H1 (cell line): Measurements from ENCODE around the gene SH2D2A. TPM values are rescaled to one million over a fixed set of nuclear protein-coding genes. Genes with fewer than 3 reads are reported as not detected.

Experiments
- CTCF ChIA-PET: fragments of 300-600 bp; sonication (Branson Sonifier 250); formaldehyde crosslinking; loops from one replicate; lab custom pipeline; 2021; ENCODE audit not compliant: partially characterized antibody; lab: Charles Lee
- POLR2A ChIA-PET: fragments of 300-600 bp; sonication (Branson Sonifier 250); formaldehyde crosslinking; loops from one replicate; lab custom pipeline; 2021; ENCODE audit warnings: inconsistent platforms; ENCODE audit not compliant: partially characterized antibody; lab: Charles Lee
- DNase-seq, 2 experiments: peaks; one replicate each; pipeline versions ENCODE4 v3.0.0 to v3.0.0-alpha.2; 2010 to 2022; ENCODE audit warnings: low spot score in 2 of 2, low read depth in 1 of 2, mixed read lengths in 1 of 2
- FAIRE-seq: peaks from 2 replicates; lab custom pipeline; 2011; peaks lifted over from hg19 to GRCh38; lab: Jason Lieb, UNC
- H2AFZ ChIP-seq: 2 replicates; pipeline ENCODE4 v1.8.1; 2012; ENCODE audit warnings: low read length, inconsistent platforms
- H2AK5ac ChIP-seq: 2 replicates; pipeline ENCODE4 v1.6.1; 2013; ENCODE audit warnings: low read depth, low read length
- H2BK120ac ChIP-seq: replicated peaks from 2 replicates; pipeline ENCODE3; 2013; ENCODE audit warnings: low read depth, low read length, inconsistent platforms
- H2BK12ac ChIP-seq: 2 replicates; pipeline ENCODE4 v1.6.1; 2013; ENCODE audit warnings: low read depth, low read length
- H2BK15ac ChIP-seq: 2 replicates; pipeline ENCODE4 v1.6.1; 2013; ENCODE audit warnings: low read length
- H2BK20ac ChIP-seq: 2 replicates; pipeline ENCODE4 v1.6.1; 2013; ENCODE audit warnings: low read length
- H2BK5ac ChIP-seq: 2 replicates; pipeline ENCODE4 v1.6.1; 2013; ENCODE audit warnings: low read depth, low read length
- H3K14ac ChIP-seq: 2 replicates; pipeline ENCODE4 v1.6.1; 2013; ENCODE audit warnings: inconsistent platforms; ENCODE audit not compliant: insufficient read length
- H3K18ac ChIP-seq: 2 replicates; pipeline ENCODE4 v1.6.1; 2013; ENCODE audit warnings: low read length; ENCODE audit errors: extremely low read depth
- H3K23ac ChIP-seq: 2 replicates; pipeline ENCODE4 v1.6.1; 2013; ENCODE audit warnings: inconsistent platforms; ENCODE audit not compliant: insufficient read length
- H3K23me2 ChIP-seq: 2 replicates; pipeline ENCODE4 v1.6.1; 2013; ENCODE audit warnings: low read depth, low read length
- H3K27ac ChIP-seq: 2 replicates; pipeline ENCODE4 v1.6.1; 2011; ENCODE audit warnings: low read depth, low read length, inconsistent platforms
- H3K27me3 ChIP-seq, 4 experiments: replicated peaks in 1 of 4; 1 replicate in 1 of 4; 2 replicates in 3 of 4; pipeline versions ENCODE4 v1.6.1 to v1.8.1; 2011 to 2013; ENCODE audit warnings: low read length in 3 of 4, mild to moderate bottlenecking in 3 of 4, inconsistent platforms in 2 of 4, mixed read lengths in 2 of 4, moderate library complexity in 1 of 4; ENCODE audit not compliant: control insufficient read depth in 3 of 4, insufficient read depth in 3 of 4; ENCODE audit errors: extremely low read depth in 1 of 4
- H3K36me3 ChIP-seq, 4 experiments: 2 replicates each; pipeline versions ENCODE4 v1.6.1 to v1.8.1; 2011 to 2013; ENCODE audit warnings: mild to moderate bottlenecking in 4 of 4, low read length in 3 of 4, moderate library complexity in 2 of 4, control low read depth in 1 of 4, inconsistent platforms in 1 of 4; ENCODE audit not compliant: insufficient read depth in 4 of 4, control insufficient read depth in 2 of 4
- H3K4ac ChIP-seq: replicated peaks from 2 replicates; pipeline ENCODE3; 2013; ENCODE audit warnings: low read length, low read depth, mixed read lengths, inconsistent platforms; ENCODE audit not compliant: insufficient read length
- H3K4me1 ChIP-seq, 4 experiments: replicated peaks in 1 of 4; 1 replicate in 1 of 4; 2 replicates in 3 of 4; pipeline versions ENCODE4 v1.6.1 to v1.8.1; 2011 to 2013; ENCODE audit warnings: low read length in 3 of 4, inconsistent platforms in 2 of 4, mixed read lengths in 1 of 4; ENCODE audit not compliant: insufficient read depth in 4 of 4, control insufficient read depth in 3 of 4
- H3K4me2 ChIP-seq, 2 experiments: 2 replicates each; pipeline versions ENCODE4 v1.6.1 to v1.8.1; 2011 to 2013; ENCODE audit warnings: low read depth in 2 of 2, low read length in 2 of 2, control low read depth in 1 of 2, inconsistent platforms in 1 of 2, mild to moderate bottlenecking in 1 of 2; ENCODE audit not compliant: insufficient read depth in 1 of 2
- H3K4me3 ChIP-seq, 4 experiments: fragments of 200-600, 300-600 bp in 1 of 4; sonication (generic), shearing (Covaris generic), sonication (Bioruptor Twin) in 1 of 4; 2 replicates each; pipeline versions ENCODE4 v1.5.1 to v1.8.1; 2011 to 2016; ENCODE audit warnings: low read length in 4 of 4, low read depth in 3 of 4, control low read depth in 2 of 4, inconsistent platforms in 2 of 4, mild to moderate bottlenecking in 2 of 4, mixed read lengths in 1 of 4, moderate library complexity in 1 of 4; ENCODE audit not compliant: insufficient read depth in 2 of 4; ENCODE audit errors: extremely low read depth in 1 of 4
- H3K56ac ChIP-seq: replicated peaks from 2 replicates; pipeline ENCODE3; 2013; ENCODE audit warnings: low read depth, mild to moderate bottlenecking, mixed read lengths, low read length, inconsistent platforms; ENCODE audit not compliant: insufficient read length
- H3K79me1 ChIP-seq: 2 replicates; pipeline ENCODE4 v1.6.1; 2013; ENCODE audit warnings: low read depth, low read length, control low read depth
- H3K79me2 ChIP-seq, 2 experiments: 2 replicates each; pipeline versions ENCODE4 v1.6.1 to v1.8.1; 2012 to 2013; ENCODE audit warnings: low read length in 2 of 2, mild to moderate bottlenecking in 2 of 2, inconsistent platforms in 1 of 2; ENCODE audit not compliant: insufficient read depth in 2 of 2, control insufficient read depth in 1 of 2
- H3K9ac ChIP-seq, 4 experiments: replicated peaks in 1 of 4; 1 replicate in 1 of 4; 2 replicates in 3 of 4; pipeline versions ENCODE4 v1.6.1 to v1.8.1; 2011 to 2013; ENCODE audit warnings: low read depth in 3 of 4, low read length in 3 of 4, control low read depth in 2 of 4, mild to moderate bottlenecking in 2 of 4, moderate library complexity in 2 of 4, inconsistent platforms in 1 of 4; ENCODE audit errors: extremely low read depth in 1 of 4
- H3K9me3 ChIP-seq, 2 experiments: 2 replicates each; pipeline versions ENCODE4 v1.6.1 to v1.8.1; 2012 to 2013; ENCODE audit warnings: mild to moderate bottlenecking in 2 of 2, moderate library complexity in 2 of 2, control low read depth in 1 of 2, inconsistent platforms in 1 of 2, low read depth in 1 of 2, low read length in 1 of 2, mixed read lengths in 1 of 2; ENCODE audit not compliant: insufficient read depth in 2 of 2
- H4K20me1 ChIP-seq, 2 experiments: replicated peaks in 1 of 2; 2 replicates each; pipeline versions ENCODE3 to v1.8.1; 2011 to 2013; ENCODE audit warnings: inconsistent platforms in 2 of 2, low read length in 2 of 2, mild to moderate bottlenecking in 1 of 2; ENCODE audit not compliant: insufficient read depth in 2 of 2, control insufficient read depth in 1 of 2
- H4K5ac ChIP-seq: 2 replicates; pipeline ENCODE4 v1.6.1; 2013; ENCODE audit warnings: low read length, low read depth, mixed read lengths, inconsistent platforms; ENCODE audit not compliant: insufficient read length
- H4K8ac ChIP-seq: 2 replicates; pipeline ENCODE4 v1.8.0; 2013; ENCODE audit warnings: mild to moderate bottlenecking, moderate library complexity, low read length, inconsistent platforms; ENCODE audit not compliant: insufficient read depth; ENCODE audit errors: extremely low read depth
- H4K91ac ChIP-seq: replicated peaks from 2 replicates; pipeline ENCODE3; 2013; ENCODE audit warnings: low read length, mixed read lengths, inconsistent platforms; ENCODE audit not compliant: insufficient read length
- BCL11A ChIP-seq, 2 experiments: IDR thresholded peaks; one replicate each; pipeline ENCODE4 v1.6.1; 2011; ENCODE audit warnings: low read depth in 2 of 2, low read length in 2 of 2, mild to moderate bottlenecking in 2 of 2
- CBX8 ChIP-seq: fragments of 300-800, 300-1000 bp; sonication (generic); IDR thresholded peaks from 2 replicates; pipeline ENCODE4 v1.7.1; 2016; ENCODE audit warnings: low read depth, low read length, borderline replicate concordance
- CHD1 ChIP-seq: IDR thresholded peaks from 2 replicates; pipeline ENCODE4 v1.6.1; 2012; ENCODE audit warnings: low read depth, low read length, improper control_type of control experiment
- CHD2 ChIP-seq: IDR thresholded peaks from 2 replicates; pipeline ENCODE4 v1.6.1; 2012; ENCODE audit warnings: low read length, improper control_type of control experiment
- CTBP2 ChIP-seq: IDR thresholded peaks from 2 replicates; pipeline ENCODE4 v1.7.0; 2011; ENCODE audit warnings: borderline replicate concordance, mild to moderate bottlenecking, moderate library complexity, mixed read lengths, low read length; ENCODE audit not compliant: insufficient read depth, insufficient read length
- EZH2 ChIP-seq: fragments of 200-600 bp; sonication (generic); IDR thresholded peaks from 2 replicates; pipeline ENCODE4 v1.7.1; 2012; ENCODE audit warnings: low read depth, mild to moderate bottlenecking, moderate library complexity, low read length, inconsistent platforms; ENCODE audit not compliant: severe bottlenecking
- FOSL1 ChIP-seq: IDR thresholded peaks from 2 replicates; pipeline ENCODE4 v1.6.1; 2011; ENCODE audit warnings: mild to moderate bottlenecking, low read depth, low read length, moderate library complexity; ENCODE audit not compliant: insufficient read depth
- GABPA ChIP-seq: IDR thresholded peaks from 2 replicates; pipeline ENCODE4 v1.6.1; 2011; ENCODE audit warnings: mild to moderate bottlenecking, low read length, moderate library complexity, borderline replicate concordance; ENCODE audit not compliant: insufficient read depth
- HDAC2 ChIP-seq, 2 experiments: fragments of 300-600 bp in 1 of 2; sonication (generic) in 1 of 2; IDR thresholded peaks; 2 replicates each; pipeline ENCODE4 v1.6.1; 2011 to 2012; ENCODE audit warnings: low read depth in 2 of 2, low read length in 2 of 2, mild to moderate bottlenecking in 2 of 2, moderate library complexity in 2 of 2, borderline replicate concordance in 1 of 2, inconsistent platforms in 1 of 2
- KDM5A ChIP-seq: fragments of 200-600 bp; IDR thresholded peaks from 2 replicates; pipeline ENCODE4 v1.7.1; 2012; ENCODE audit warnings: mild to moderate bottlenecking, low read length, inconsistent platforms, mixed read lengths
- SIX5 ChIP-seq: IDR thresholded peaks from 2 replicates; pipeline ENCODE4 v1.6.1; 2011; ENCODE audit warnings: mild to moderate bottlenecking, low read depth, low read length
- TAF1 ChIP-seq: IDR thresholded peaks from 2 replicates; pipeline ENCODE4 v1.6.1; 2011; ENCODE audit warnings: mild to moderate bottlenecking, low read depth, low read length
- WGBS, 2 experiments: shearing (Covaris generic) in 1 of 2; methylation state at CpG; one replicate each; pipeline versions ENCODE4 v1.1.6 to v1.1.7; 2013 to 2015; ENCODE audit warnings: low lambda C conversion rate in 2 of 2, mixed read lengths in 2 of 2, inconsistent platforms in 1 of 2, low coverage in 1 of 2, missing lambda C conversion rate in 1 of 2; ENCODE audit not compliant: insufficient replicate concordance in 2 of 2, insufficient coverage in 1 of 2, insufficient read length in 1 of 2; ENCODE audit errors: extremely low coverage in 1 of 2, missing lambda C conversion rate in 1 of 2; 5-methylcytosine and 5-hydroxymethylcytosine counted together
- polyA plus RNA-seq, 7 experiments: library from polyadenylated mRNA; depleted of rRNA in 3 of 7; stranded (reverse) in 5 of 7; unstranded in 2 of 7; fragments of >200 nt in 5 of 7; fragments of 200-250 nt in 2 of 7; gene quantifications; 1 replicate in 5 of 7; 2 replicates in 1 of 7; 4 replicates in 1 of 7; pipeline versions ENCODE4 v1.2.1 to v1.2.3, GENCODE V29; 2011 to 2013; ENCODE audit warnings: missing spikeins in 2 of 7, mixed read lengths in 2 of 7
- total RNA-seq: library from RNA; stranded (reverse); fragmentation: NEBNext Ultra II Directional; extraction: Animal tissue kit (Norgen Biotek cat#: 25700); gene quantifications from 2 replicates; pipeline ENCODE4 v1.2.1, GENCODE V29; 2021
- TF ChIP-seq, protein P1 (sequence below): IDR thresholded peaks from 2 replicates; pipeline ENCODE4 v1.6.1; 2011; ENCODE audit warnings: low read depth, mild to moderate bottlenecking, low read length; ENCODE audit not compliant: insufficient read depth

Gene SH2D2A
- total and polyA plus RNA-seq, 2 of the 8 experiments (the other 6 are each of a cell fraction or from before 2014, with no cell fraction given), result 3.3 to 7.9 TPM

DNA sequence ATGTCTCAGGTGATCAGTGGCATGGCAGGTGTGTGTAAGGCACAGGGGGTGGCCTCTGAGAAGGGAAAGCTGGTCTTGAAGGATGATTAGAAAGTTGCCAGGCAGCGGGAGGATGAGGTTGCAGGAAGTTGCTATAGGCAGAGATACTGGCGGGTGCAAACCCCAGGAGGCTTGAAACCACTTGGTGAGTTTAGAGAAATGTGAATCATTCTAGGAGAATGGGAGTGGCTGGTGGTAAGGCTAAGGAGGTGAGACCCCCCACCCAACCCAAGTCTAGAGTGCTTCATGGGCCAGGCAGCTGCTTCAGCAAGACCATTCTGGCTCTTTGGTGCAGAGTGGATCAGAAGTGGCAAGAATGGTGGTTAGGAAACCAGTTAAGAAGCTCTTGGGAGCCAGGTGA, 9.0 kb downstream of the SH2D2A start:
- TF ChIP-seq CBX8 (no peak), GABPA (no peak), EZH2 (no peak), BCL11A (IDR thresholded peaks at IDR 0.05; ENCODE audit: low read depth in 2 of 2, low read length in 2 of 2) (no peak), KDM5A (no peak), SIX5 (no peak), CHD1 (no peak), CHD2 (no peak), FOSL1 (no peak), TAF1 (no peak), CTBP2 (no peak), HDAC2 (IDR thresholded peaks at IDR 0.05; ENCODE audit: borderline replicate concordance in 1 of 2, low read depth in 2 of 2, low read length in 2 of 2) (no peak)
- TF ChIP-seq, protein P1, sequence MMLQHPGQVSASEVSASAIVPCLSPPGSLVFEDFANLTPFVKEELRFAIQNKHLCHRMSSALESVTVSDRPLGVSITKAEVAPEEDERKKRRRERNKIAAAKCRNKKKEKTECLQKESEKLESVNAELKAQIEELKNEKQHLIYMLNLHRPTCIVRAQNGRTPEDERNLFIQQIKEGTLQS, result no peak
- Histone ChIP-seq H3K4me2 (no peak overlapping the region), H2BK20ac (no peak overlapping the region), H2BK12ac (no peak overlapping the region), H3K4ac (no peak overlapping the region), H3K79me1 (no peaks in the 10 kb centered on the region), H3K23me2 (no peaks in the 10 kb centered on the region), H4K91ac (no peak overlapping the region), H3K18ac (no peak overlapping the region), H3K4me1 (no peaks in the 10 kb centered on the region; a peak in 3 of 7 replicates), H3K9ac (no peak overlapping the region), H3K36me3 (no peaks in the 10 kb centered on the region), H3K27ac (no peak overlapping the region), H4K8ac (no peak overlapping the region), H3K56ac (no peak overlapping the region), H4K5ac (no peak overlapping the region), H3K27me3 (peaks cover 0 to 11% (median 10%) of the 10 kb centered on the region in 4 experiments; a peak in 6 of 7 replicates), H4K20me1 (no peaks in the 10 kb centered on the region), H3K23ac (no peak overlapping the region), H3K79me2 (no peaks in the 10 kb centered on the region), H3K14ac (no peak overlapping the region), H2AK5ac (no peak overlapping the region), H2BK15ac (no peak overlapping the region), H2BK5ac (no peak overlapping the region), H3K4me3 (no peak overlapping the region), H2BK120ac (no peak overlapping the region), H3K9me3 (no peaks in the 10 kb centered on the region), H2AFZ (no peak overlapping the region)
- ChIA-PET POLR2A (interaction anchor here (1.2 to 2.0 kb wide), 4 partner anchors 7 to 56 kb away, joined by 3 to 6 read pairs (median 4); partner anchors contain the start of genes HDGF and NTRK1), CTCF (interaction anchor here (0.7 to 31.8 kb wide), 13 partner anchors 9 to 118 kb away, joined by 3 to 491 read pairs (median 4); partner anchors contain the start of genes CRABP2, INSRR, NTRK1 and SH2D2A)
- DNase-seq (no peak), FAIRE-seq (no peak)
- WGBS, 2 experiments, result 85% methylated on average over 2 of the region's 2 CpGs; no CpG with 5 or more reads in 1 of the 2 experiments
